Thymus (tissue), 11 donors: ENCODE data around the gene ALDH1L1. TPM values are rescaled to one million over a fixed set of nuclear protein-coding genes. Genes with fewer than 3 reads are reported as not detected.
A peak's percentile ranks its signal among the peaks of the same experiment; 100 is the strongest.

Experiments
- DNase-seq, 9 donors: peaks; one replicate each; pipeline ENCODE4 v3.0.0-alpha.2; 2013; ENCODE audit warnings: low spot score in 9 of 9, low read depth in 6 of 9, missing footprints in 1 of 9
- H3K27ac ChIP-seq, 2 donors: one replicate each; pipeline ENCODE4 v1.5.1; 2013; ENCODE audit warnings: control low read depth in 1 of 2, low read depth in 1 of 2, low read length in 1 of 2, mild to moderate bottlenecking in 1 of 2, moderate library complexity in 1 of 2
- H3K27me3 ChIP-seq, 2 donors: one replicate each; pipeline ENCODE4 v1.5.1; 2013; ENCODE audit warnings: low read length in 1 of 2; ENCODE audit not compliant: control insufficient read depth in 2 of 2, insufficient read depth in 1 of 2
- H3K36me3 ChIP-seq, 2 donors: one replicate each; pipeline ENCODE4 v1.5.1; 2013; ENCODE audit warnings: low read length in 1 of 2, mild to moderate bottlenecking in 1 of 2, moderate library complexity in 1 of 2; ENCODE audit not compliant: control insufficient read depth in 2 of 2, insufficient read depth in 2 of 2
- H3K4me1 ChIP-seq, 2 donors: one replicate each; pipeline ENCODE4 v1.5.1; 2013; ENCODE audit warnings: low read length in 2 of 2; ENCODE audit not compliant: control insufficient read depth in 2 of 2, insufficient read depth in 2 of 2
- H3K4me3 ChIP-seq, 2 donors: one replicate each; pipeline ENCODE4 v1.5.1; 2013; ENCODE audit warnings: low read length in 2 of 2, control low read depth in 1 of 2, mild to moderate bottlenecking in 1 of 2
- H3K9me3 ChIP-seq, 2 donors: one replicate each; pipeline ENCODE4 v1.5.1; 2013; ENCODE audit warnings: low read length in 1 of 2, mild to moderate bottlenecking in 1 of 2; ENCODE audit not compliant: control insufficient read depth in 2 of 2, insufficient read depth in 1 of 2
- WGBS: extraction: QIAGEN DNeasy Blood & Tissue Kit; methylation state at CpG from one replicate; pipeline ENCODE4 v1.1.7; 2013; 5-methylcytosine and 5-hydroxymethylcytosine counted together
- polyA plus RNA-seq: library from polyadenylated mRNA; stranded (reverse); fragments of 200-250 nt; gene quantifications from one replicate; pipeline ENCODE4 v1.2.3, GENCODE V29; 2013
- total RNA-seq: library from RNA; stranded (reverse); fragments of 120-200 nt; gene quantifications from one replicate; pipeline ENCODE4 v1.2.4, GENCODE V29; 2013
- donor health status: healthy.

Gene ALDH1L1
- total and polyA plus RNA-seq, 2 donors: 0.85 to 15.6 TPM

DNA sequence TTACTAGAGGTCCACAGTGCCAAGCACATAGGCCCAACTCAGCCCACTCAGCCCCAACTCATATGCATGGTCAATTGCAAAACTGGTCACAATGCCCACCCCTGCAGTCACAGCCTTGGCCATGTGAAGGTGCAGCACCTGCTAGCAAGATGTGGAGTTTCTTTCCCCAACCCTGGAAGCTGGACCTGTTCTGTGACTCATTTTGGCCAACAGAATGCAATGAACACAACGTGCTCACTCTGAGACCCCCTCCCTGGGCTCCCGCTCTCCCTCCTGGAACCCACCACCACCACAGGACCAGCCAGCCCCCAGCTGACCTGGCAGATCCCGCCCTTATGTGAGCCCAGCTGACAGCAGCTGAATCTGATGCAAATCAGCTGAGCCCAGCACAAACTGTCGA is 34.4 kb downstream of the ALDH1L1 start:
- Histone ChIP-seq H3K4me3 (no peak overlapping the region), H3K27me3 (peaks cover 0 to 3% of the 10 kb centered on the region in 2 donors), H3K36me3 (no peaks in the 10 kb centered on the region), H3K4me1 (no peaks in the 10 kb centered on the region), H3K27ac (no peak overlapping the region), H3K9me3 (no peaks in the 10 kb centered on the region)
- WGBS: 94% methylated on average over 4 of the region's 4 CpGs
- no peak for DNase-seq

DNA sequence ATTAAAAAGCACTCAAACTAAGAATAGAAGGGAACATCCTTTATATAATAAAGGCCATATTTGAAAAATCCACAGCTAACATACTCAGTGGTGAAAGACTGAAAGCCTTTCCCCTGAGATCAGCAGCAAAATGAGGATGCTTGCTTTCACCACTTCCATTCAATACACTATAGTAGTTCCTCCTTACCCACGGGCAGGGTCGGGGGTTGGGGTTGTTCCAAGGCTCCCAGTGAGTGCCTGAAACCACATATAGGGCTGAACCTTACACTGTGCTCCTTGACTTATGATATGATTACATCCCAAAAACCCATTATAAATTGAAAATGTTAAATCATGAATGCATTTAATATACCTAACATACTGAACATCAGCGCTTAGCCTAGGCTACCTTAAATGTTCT is 37.7 kb downstream of the ALDH1L1 start:
- Histone ChIP-seq H3K27ac (no peak overlapping the region), H3K27me3 (peaks cover 0 to 3% of the 10 kb centered on the region in 2 donors)
- 43% methylated on average over 3 of the region's 3 CpGs for WGBS

DNA sequence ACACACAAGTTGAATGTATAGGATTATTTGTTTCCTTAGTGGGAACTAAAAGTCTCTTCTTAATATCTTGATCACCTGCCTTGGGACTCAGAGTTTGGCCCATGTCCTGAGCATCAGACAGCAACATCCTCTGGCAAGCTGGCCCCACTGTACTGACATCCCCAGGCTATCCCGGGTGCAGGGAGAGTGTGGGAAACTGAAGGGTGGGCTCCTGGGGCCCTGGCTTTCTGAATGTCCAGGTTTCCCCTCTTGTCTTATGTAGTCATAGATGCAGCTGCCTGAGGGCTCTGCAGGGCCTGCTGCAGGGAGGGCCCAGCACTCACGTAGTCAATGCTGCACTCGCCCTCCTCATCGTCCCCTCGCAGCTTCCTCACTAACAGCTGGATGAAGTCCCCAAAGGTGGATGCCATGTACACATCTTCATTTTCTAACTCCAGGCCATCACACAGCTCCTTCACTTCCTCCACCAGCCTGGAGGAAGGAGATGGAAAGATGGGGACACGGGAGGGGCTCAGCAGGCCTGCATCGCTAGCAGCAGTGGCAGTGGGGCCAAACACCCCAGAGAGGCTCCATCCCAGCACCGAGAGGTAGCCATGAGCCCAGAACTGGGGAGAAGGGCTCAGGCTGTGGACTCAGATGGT is 42.8 kb downstream of the ALDH1L1 start:
- H3K4me3 ChIP-seq: no peak overlapping the region
- H3K4me1 ChIP-seq: no peaks in the 10 kb centered on the region
- H3K27ac ChIP-seq: no peak overlapping the region
- H3K36me3 ChIP-seq: no peaks in the 10 kb centered on the region
- WGBS: 96% methylated on average over 8 of the region's 8 CpGs
- no peak for DNase-seq
- no peaks in the 10 kb centered on the region for H3K9me3 ChIP-seq
- peaks cover 0 to 7% of the 10 kb centered on the region in 2 donors for H3K27me3 ChIP-seq

More for the DNA sequence above, 37.7 kb downstream of the ALDH1L1 start:
- Histone ChIP-seq H3K36me3 (no peaks in the 10 kb centered on the region), H3K9me3 (no peaks in the 10 kb centered on the region), H3K4me1 (no peaks in the 10 kb centered on the region), H3K4me3 (no peak overlapping the region)
- no peak for DNase-seq

DNA sequence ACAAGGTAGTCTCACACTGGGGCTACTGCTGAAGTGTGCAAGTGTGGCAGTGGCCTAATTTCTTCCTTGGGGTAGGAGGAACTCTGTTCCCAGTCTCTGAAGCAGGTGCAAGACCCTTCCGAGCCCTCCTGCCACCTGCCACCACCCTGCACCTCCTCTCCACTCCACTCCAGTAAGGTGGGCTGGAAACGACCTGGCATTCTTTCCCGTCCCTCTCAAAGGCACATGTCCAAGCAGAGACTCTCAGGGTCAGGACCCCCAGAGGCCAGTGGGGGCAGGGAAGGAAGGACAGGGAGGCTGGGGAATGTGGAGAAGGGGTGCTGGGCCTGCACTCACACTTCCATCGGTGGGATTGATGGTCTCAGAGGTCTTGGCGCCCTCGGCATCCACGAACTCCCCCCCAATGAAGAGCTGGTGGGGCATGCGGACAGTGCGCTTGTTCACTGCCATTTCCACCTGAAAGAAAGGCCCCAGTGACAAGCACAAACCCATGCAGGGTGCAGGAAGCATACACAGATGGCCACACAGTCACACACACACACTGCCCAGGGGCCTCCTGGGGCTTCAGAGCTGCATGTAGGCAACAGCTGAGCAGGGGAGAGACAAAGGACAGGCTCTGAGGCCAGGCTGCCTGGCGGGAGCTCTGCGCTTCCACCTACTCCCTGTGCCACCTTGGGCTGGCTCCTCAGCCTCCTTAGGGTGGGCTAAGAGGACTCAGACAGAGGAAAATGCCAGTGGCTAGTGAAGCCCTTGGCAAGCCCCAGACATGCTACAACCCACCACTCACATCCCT is 43.8 kb downstream of the ALDH1L1 start:
- Histone ChIP-seq H3K4me3 (no peak overlapping the region), H3K27ac (no peak overlapping the region), H3K27me3 (peaks cover 0 to 7% of the 10 kb centered on the region in 2 donors), H3K9me3 (no peaks in the 10 kb centered on the region), H3K4me1 (no peaks in the 10 kb centered on the region), H3K36me3 (no peaks in the 10 kb centered on the region)
- DNase-seq: no peak
- 94% methylated on average over 11 of the region's 11 CpGs for WGBS

DNA sequence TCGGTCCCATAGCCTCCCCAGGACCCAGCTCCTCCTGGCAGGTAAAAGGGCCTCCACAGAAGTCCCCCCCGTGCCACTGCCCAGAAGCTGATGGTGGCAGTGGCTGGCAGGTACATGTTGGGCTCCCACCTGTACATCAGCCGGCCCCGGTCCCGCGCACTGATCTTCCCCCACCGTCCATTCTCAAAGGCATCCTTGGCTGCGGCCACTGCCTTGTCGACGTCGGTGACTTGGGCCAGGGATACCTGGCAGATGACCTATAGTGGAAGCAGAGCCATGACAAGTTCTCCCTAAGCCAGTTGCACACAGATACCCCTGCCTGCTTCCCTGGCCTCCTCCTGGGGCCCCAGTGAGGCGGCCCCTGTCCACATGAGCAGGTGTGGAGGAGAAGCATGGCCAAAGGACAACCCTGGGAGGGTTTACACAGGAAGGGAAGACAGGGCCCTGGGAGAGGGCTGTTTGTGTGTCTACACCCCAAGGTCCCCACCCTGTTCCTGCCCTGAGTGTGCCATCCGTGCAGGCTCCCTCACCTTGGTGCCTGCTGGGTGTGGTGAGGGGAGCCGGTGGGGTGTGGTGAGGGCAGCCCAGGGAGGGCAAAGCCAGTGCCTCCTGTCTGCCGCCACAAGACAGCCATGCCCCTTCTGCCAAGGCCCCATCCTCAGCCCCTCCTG is 44.8 kb downstream of the ALDH1L1 start:
- no peak for DNase-seq
- peaks cover 0 to 7% of the 10 kb centered on the region in 2 donors for H3K27me3 ChIP-seq
- no peaks in the 10 kb centered on the region for H3K9me3 ChIP-seq
- no peaks in the 10 kb centered on the region for H3K36me3 ChIP-seq
- 97% methylated on average over 15 of the region's 15 CpGs for WGBS
- no peaks in the 10 kb centered on the region for H3K4me1 ChIP-seq
- no peak overlapping the region for H3K4me3 ChIP-seq
- H3K27ac ChIP-seq: no peak overlapping the region

GRCh38 chr3:126135071-126135405 is 45.3 kb downstream of the ALDH1L1 start:
- no peak overlapping the region for H3K4me3 ChIP-seq
- H3K27me3 ChIP-seq: peaks cover 0 to 9% of the 10 kb centered on the region in 2 donors
- H3K9me3 ChIP-seq: no peaks in the 10 kb centered on the region
- H3K36me3 ChIP-seq: no peaks in the 10 kb centered on the region
- no peaks in the 10 kb centered on the region for H3K4me1 ChIP-seq
- no peak for DNase-seq
- 96% methylated on average over 3 of the region's 3 CpGs for WGBS
- H3K27ac ChIP-seq: no peak overlapping the region

- Histone ChIP-seq H3K27me3 (peaks cover 0 to 13% of the 10 kb centered on the region in 2 donors), H3K4me1 (no peaks in the 10 kb centered on the region), H3K36me3 (no peaks in the 10 kb centered on the region), H3K4me3 (no peak overlapping the region), H3K9me3 (no peaks in the 10 kb centered on the region), H3K27ac (no peak overlapping the region)
- DNase-seq: peak in 8 of 9 donors; percentile 11 to 55 (median 30)
- 55% methylated on average over 23 of the region's 23 CpGs for WGBS
Measured at GRCh38 chr3:126134219-126134975, 46.0 kb downstream of the ALDH1L1 start.

- Histone ChIP-seq H3K27me3 (peaks cover 0 to 15% of the 10 kb centered on the region in 2 donors), H3K4me3 (no peak overlapping the region), H3K36me3 (no peaks in the 10 kb centered on the region), H3K9me3 (no peaks in the 10 kb centered on the region), H3K4me1 (no peaks in the 10 kb centered on the region), H3K27ac (no peak overlapping the region)
- WGBS: 87% methylated on average over 6 of the region's 6 CpGs
- no peak for DNase-seq
Measured at GRCh38 chr3:126133606-126134005, 46.8 kb downstream of the ALDH1L1 start.
